HG02870 (cell line): ENCODE data around the gene ZFHX3.

Experiments
- ATAC-seq: cut with Tn5 transposase; IDR thresholded peaks from one replicate; pipeline ENCODE4 v1.9.1; 2021; ENCODE audit warnings: mild to moderate bottlenecking, moderate library complexity; ENCODE audit not compliant: unreplicated experiment

ZFHX3 gene

DNA sequence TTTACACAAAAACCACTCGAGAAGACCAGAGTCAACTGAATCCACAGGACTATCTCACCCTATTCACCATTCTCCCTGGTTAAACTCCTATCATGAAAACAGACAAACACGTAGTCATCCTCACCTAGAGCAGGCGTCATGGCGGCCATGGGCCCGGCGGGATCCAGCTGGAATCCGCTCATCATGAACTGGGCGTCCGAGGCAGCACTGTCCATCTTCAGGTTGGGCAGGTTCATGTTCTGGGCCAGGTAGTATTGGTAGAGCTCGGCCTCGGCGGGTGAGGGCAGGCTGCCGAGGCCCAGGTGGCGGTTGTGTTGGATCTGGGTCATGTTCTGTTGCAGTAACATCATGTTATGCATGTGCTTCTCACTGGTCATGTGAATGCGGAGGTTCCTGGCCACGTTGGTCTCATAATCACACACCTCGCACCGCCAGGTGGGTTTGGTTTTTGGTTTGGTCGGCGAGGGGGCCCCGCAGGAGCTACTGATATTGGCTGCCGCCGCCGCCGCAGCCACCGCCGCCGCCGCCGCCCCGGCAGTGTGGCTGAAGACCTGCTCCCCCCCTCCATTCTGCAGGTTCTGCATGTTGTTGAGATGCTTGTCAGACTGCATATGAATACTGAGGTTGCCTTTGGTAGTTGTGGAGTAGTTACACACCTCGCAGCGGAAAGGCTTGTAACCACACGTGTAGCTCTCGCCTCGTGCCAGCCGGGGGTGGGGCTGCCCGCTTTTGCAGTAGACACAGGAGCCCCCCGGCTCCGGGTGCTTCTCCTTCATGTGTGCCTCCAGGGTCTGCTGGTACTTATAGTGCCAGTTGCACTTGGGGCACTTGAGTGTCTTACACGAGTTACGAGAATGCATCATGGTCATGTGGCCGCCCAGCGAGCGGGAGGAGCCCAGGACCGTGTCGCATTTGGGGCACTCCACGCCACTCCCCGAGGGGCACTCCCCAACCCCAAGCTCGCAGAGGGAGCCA is 90.3 kb downstream of the ZFHX3 start:
- ATAC-seq = no peak

- ATAC-seq = no peak
These were observed 91.5 kb downstream of the ZFHX3 start for GRCh38 chr16:72956124-72957064.

DNA sequence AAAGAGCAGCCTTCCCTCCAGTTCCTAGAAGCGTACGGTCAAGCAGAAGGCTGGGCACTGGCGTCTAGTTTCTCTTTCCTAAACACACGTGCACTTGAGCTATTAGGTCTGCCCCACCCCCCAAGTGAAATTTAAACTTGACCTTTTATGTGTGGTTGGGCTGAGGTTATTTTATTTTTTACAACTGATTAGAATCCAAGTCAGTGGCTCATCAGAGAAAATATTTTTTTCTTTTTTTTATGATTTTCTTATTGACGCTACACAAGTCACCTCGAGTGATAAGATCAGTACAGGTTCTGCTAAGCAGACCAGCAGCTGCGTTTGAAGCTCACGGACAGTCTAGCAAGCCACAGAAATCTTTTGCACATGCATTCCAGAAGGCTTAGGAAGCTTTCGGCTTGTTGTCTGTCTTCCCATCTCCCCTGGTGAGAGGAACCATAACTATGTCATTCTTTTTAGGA is 95.1 kb downstream of the ZFHX3 start:
- no peak for ATAC-seq

DNA sequence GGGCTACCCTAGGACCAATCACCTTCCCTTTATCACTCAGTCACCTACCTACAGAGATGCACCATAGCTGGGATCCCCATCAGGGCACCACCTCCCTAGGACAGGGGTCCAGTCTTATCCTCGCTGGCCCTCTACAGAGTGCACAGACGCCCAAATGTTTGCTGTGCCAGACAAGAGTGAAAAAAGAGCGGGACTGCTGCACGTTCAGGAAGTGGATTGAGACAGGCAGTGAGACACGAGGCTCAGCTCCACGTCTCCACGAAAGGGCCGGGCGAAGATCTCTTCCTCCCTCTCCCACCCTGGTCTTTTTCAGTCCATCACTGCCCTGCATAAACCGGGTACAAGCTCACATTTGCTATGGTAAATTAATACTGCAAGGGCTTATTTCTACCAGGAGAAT is 95.5 kb downstream of the ZFHX3 start:
- no peak for ATAC-seq

- ATAC-seq = no peak
These were observed 96.0 kb downstream of the ZFHX3 start for GRCh38 chr16:72951916-72952315.

DNA sequence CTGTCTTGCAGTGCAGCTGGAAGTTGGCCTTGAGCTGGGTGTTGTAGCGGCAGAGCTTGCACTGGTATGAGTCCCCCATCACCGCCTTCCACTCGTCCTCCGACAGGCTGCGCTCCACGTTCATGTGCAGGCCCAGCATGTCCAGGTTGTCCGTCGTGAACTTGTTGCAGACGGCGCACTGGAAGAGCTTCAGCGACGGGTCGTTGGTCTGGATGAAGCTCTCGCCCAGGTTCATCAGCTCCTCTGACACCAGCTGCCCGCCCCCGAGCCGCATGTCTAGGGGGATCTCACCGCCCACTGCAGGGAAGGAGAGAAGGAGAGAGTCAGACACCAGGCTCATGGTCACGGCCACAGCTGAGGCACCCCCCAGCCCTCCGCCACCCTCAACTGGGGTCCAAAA is 97.3 kb downstream of the ZFHX3 start:
- ATAC-seq = no peak

GRCh38 chr16:72948238-72948829 is 99.6 kb downstream of the ZFHX3 start:
- no peak for ATAC-seq

GRCh38 chr16:72947379-72948237 is 100.3 kb downstream of the ZFHX3 start:
- no peak for ATAC-seq

GRCh38 chr16:72946474-72947194 is 101.3 kb downstream of the ZFHX3 start:
- ATAC-seq = no peak

DNA sequence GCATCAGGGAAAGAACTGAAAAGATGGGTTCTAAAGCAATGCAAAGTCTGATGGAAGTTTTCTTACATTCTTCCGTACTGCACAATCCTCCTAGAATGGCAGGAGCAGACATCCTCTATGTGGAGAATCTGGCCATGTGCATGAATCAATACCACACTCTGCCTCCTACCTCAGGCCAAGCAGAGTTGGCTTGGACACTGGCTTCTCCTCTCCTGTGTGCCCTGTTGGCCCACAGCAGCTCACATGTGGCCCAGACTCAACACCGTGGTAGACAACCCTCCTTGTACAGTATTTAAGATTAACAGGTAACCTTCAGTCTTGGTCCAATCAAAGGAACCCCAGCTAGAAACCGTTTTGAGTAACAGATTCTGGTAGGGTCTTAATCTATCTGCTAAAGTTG is 101.9 kb downstream of the ZFHX3 start:
- ATAC-seq = no peak

DNA sequence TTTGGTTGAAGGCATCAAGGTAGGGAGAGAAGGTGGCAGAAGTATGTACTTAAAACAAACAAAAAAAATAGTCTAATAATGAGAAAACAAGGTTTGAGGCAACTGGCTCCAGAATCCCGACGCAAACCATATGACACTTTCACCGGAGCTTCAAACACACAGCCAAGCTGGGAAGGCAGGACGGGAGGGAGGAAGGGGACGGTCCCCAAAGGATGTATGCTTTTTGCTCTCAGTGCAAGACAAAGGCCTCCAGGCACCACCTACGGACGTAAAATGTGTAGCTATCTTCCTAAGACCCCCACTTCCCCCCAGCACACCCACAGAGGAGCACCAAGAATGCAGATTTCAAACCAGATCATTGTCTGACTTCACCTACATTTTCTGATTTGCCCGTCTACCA is 102.3 kb downstream of the ZFHX3 start:
- ATAC-seq = no peak

DNA sequence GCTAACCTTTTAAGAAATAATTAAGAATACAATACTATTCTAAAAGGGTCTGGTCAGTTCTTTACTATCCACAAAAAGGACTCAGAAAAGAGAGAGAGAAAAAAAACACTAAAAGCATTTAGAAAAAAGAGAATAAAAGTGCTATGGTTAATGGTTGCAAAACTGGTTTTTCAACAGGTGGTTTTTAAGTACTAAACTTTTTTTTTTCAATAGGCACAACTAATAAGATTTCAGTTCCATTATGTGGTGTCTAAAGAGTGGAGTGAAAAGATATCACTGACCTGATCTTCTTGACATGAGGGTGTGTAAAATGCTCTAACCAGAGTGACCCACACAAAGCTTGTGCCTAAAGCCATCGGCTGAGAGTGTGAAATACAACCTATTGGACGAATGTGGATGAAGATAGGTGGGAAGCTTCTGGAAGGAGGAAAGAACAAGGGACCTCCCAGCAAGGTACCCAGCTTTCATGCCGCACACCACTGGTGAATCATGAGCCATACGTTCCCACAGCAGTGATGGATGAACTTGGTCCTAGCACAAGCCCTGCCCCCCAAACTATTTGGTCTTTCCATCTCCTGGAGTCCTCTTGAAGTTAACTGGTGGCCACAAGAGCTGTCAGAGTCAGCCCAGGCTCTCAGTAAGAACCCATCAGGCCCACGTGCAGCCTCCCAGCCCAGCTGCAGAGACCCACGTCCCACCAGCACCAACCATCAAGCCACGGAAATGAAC is 103.0 kb downstream of the ZFHX3 start:
- ATAC-seq = no peak

- ATAC-seq = no peak
These were observed 105.9 kb downstream of the ZFHX3 start for GRCh38 chr16:72942021-72942420.

DNA sequence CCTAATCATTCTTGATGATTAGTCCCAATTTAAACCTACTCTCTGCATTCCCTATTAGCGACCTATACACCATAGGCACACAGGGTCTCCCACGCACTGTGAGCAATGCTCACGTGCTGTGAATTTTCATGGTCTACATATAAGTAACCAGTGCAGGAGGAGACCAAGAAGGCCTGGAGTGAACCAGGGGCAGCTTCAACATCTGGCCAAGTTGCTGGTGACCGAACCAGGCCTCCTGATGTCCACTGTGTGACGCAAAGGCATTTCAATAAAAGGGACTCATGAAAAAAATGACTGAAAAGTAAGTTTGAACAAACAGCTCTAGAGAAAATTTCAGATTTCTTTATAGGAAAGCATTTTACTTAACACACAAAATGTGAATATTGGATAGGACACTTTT is 107.0 kb downstream of the ZFHX3 start:
- no peak for ATAC-seq

DNA sequence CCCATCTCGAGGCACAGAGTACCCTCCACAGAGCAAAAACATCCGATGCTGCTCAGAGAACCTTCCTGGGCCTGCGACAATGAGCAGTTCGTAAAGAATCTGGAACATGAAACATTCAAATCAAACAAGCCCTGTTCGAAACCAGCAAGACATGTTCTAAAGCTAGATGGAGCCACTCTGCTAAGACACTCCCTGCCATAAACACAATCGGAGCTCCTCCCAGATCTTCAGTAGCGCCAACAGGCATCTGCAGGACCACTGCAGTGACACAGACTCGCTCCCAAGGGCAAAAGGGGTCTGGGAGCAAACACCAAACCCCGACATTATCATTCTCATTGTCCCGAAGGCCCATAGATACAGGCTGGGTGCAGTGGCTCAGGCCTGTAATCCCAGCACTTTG is 108.7 kb downstream of the ZFHX3 start:
- ATAC-seq = no peak

DNA sequence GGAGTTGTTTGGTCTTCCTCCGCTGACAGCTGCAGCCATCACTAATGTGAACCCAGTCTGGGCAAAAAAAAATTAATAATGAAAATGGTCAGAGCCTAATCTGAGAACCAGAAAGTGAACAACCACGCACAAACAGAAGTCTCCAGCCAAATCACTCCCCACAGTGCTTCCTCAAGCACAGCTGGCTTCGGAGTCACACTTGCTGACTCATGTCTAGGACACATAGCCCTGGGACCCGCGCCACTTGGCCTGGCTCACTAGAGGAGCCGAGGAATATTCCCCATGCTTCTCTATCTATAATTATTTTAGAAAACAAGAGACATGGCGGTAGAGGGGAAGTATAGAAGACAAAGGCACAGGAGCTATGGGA is 109.1 kb downstream of the ZFHX3 start:
- no peak for ATAC-seq

- ATAC-seq = no peak
These were observed 109.8 kb downstream of the ZFHX3 start for GRCh38 chr16:72937916-72938794.

DNA sequence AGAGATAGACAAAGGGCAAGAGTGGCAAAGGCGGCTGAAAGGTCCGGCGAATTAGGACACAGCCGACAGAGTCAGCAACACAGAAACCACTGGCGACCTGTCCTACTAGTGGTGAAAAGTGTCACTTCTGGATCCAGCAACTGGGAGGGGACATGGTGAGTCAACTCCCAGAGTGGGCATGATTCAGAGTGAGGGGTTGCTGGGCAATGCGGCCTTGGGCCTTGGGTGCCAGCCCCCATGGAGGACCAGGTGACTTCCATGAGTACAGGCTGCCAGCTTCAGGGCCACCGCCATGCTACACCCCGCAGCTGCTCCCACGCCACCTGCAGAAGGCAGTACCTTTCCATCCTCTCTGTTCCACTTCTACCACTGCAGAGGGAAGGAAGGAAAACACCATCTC is 110.6 kb downstream of the ZFHX3 start:
- no peak for ATAC-seq
